Effector memory CD4-positive, alpha-beta T cell (primary cell): ENCODE measurements around the gene ZFAND2B.

Source experiments
- DNase-seq, 3 donors: peaks; one replicate each; pipeline ENCODE4 v3.0.0-alpha.2; 2020
- H3K27ac ChIP-seq: 2 replicates; pipeline ENCODE4 v1.7.0; 2013; ENCODE audit warnings: mild to moderate bottlenecking, low read length, moderate library complexity; ENCODE audit not compliant: insufficient read depth, poor library complexity, severe bottlenecking
- H3K27me3 ChIP-seq: replicated peaks from 2 replicates; pipeline ENCODE4 v1.7.0; 2013; ENCODE audit warnings: mild to moderate bottlenecking, low read length; ENCODE audit not compliant: insufficient read depth, control insufficient read depth, poor library complexity, severe bottlenecking
- H3K36me3 ChIP-seq: 2 replicates; pipeline ENCODE4 v1.7.0; 2013; ENCODE audit warnings: mild to moderate bottlenecking, low read length, moderate library complexity; ENCODE audit not compliant: control insufficient read depth, insufficient read depth
- H3K4me1 ChIP-seq: 2 replicates; pipeline ENCODE4 v1.7.0; 2013; ENCODE audit warnings: low read length, mild to moderate bottlenecking; ENCODE audit not compliant: control insufficient read depth, insufficient read depth, poor library complexity, severe bottlenecking
- H3K4me3 ChIP-seq: 2 replicates; pipeline ENCODE4 v1.7.0; 2013; ENCODE audit warnings: low read length, low read depth, mild to moderate bottlenecking; ENCODE audit not compliant: insufficient read depth, poor library complexity, severe bottlenecking
- H3K9me3 ChIP-seq: 2 replicates; pipeline ENCODE4 v1.7.0; 2013; ENCODE audit warnings: mild to moderate bottlenecking, low read length, moderate library complexity; ENCODE audit not compliant: control insufficient read depth

The ZFAND2B gene

DNA sequence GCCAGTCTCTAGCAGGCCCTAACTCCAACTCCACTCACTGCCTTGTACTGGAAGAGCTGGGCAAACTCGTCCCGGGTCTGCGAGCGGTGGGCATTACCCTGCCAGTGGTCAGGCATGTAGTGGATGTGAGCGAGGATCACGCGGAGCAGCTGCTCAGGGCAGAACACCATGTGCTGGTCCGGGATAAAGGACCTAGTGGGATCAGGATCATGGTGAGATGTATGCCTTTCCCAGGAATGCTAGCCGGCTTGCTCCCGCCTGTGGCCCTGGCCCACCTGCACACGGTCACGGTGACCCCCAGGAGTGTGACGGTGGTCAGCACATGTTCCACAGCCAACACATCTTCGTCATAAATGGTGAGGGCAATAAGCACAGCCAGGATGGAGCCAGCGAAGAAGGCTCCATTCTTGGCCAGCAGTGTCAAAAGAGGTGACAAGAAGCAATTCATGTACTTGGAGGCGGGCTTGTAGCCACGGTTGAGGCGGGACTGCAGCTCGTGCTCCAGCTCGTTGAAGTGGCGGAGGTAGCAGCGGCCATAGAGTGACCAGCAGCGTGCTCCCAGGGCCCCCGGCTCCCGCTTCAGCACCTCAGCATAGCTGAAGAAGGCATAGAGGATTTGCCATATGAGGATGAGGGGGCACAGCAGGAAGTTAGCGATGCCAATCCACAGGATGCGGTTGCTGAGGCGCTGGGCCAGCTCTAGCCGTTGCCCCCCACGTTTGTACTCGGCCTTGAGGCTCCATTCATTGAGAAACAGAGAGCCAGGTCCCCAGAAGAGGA lies 17.4 kb downstream of the ZFAND2B start:
- Histone ChIP-seq H3K27me3 (no peaks in the 10 kb centered on the region), H3K27ac (no peak overlapping the region), H3K36me3 (peaks cover 58% of the 10 kb centered on the region), H3K9me3 (no peaks in the 10 kb centered on the region), H3K4me1 (peaks cover 18% of the 10 kb centered on the region), H3K4me3 (no peak overlapping the region)
- no peak for DNase-seq

DNA sequence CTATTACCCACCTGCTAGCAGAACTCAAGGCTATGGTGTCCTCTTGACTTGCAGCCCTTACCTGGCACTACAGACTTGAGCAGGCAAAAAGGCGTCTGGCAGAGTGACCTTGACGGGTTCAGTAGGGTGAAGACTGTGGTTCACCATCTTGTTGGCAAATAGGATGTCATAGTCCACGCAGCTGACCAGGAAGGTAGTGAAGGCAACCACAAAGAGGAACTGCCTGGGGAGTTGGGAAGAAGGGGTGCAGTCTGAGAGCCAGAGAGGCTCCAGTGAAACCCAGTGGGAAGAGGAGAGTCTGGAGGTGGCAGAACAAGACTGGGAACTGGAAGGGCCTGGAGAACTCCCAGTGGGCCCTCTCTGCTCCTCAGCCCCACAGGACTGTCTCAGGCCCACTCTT lies 18.8 kb downstream of the ZFAND2B start:
- Histone ChIP-seq H3K4me3 (no peak overlapping the region), H3K4me1 (peaks cover 13% of the 10 kb centered on the region), H3K27me3 (no peaks in the 10 kb centered on the region), H3K27ac (no peak overlapping the region), H3K9me3 (no peaks in the 10 kb centered on the region), H3K36me3 (peaks cover 58% of the 10 kb centered on the region)
- DNase-seq = no peak

DNA sequence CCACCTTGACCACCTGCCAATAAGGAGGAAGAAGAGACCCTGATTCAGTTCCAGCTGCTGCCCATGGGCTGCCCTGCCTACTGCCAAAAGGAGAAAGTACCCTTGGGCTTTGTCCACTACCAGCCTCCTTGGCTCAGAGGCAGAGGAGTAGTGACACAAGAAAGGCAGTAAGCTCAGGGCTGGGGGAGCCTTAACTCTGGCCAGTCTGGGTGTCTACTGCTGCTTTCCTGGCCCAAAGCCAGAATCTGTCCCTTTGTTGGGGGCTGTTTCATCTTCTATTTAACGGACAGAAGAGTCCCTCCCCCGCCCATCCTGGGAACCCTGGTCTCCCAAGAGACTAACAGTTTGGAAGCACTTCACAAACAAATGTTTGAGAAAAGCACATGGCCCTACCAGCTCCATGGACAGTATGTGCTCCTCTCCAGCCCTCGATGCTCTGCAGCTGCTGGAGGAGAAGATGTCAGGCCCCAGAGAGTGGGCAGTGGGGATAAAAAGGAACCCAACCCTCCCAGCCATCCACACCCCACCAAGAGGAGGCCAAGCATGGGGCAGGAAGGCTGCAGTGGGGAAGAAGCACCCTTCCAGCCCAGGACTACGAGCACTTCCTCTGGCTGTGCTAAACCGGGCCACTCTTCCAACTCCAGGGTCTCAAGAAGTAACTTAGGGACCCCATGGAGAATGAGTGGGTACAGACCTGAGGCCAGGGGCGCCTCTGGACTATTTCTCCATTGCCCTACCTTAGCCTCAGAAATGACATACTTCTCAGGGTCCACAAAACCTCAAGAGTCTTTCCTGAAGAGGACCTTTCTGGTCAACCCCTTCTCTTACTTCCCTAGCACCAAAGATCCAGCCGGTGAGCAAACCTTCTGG lies 21.7 kb downstream of the ZFAND2B start:
- peaks cover 13% of the 10 kb centered on the region for H3K4me1 ChIP-seq
- H3K27ac ChIP-seq = peak overlapping the region; percentile 93
- H3K9me3 ChIP-seq = no peaks in the 10 kb centered on the region
- DNase-seq = no peak
- H3K4me3 ChIP-seq = peak overlapping the region; percentile 80
- H3K27me3 ChIP-seq = no peaks in the 10 kb centered on the region
- peaks cover 53% of the 10 kb centered on the region for H3K36me3 ChIP-seq

DNA sequence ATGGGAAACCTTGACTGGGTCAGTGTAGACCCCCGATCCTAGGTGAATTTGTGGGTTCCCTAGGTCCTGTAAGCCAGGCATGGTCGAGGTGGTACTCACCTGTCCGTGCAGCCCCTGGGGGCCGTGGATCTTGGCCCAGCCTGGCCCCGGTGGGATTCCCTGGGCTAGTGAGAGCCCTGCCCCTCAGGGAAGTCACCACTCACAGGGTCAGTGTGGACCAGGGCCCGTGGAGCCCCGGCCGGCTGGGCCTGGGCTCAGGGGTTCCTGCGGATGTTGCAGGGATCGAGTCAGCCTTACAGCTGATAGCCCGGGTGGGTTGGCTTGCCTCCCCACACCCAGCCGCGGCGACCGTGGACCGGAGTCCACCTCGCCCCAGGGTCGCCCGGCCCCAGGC lies 22.3 kb downstream of the ZFAND2B start:
- Histone ChIP-seq H3K27me3 (no peaks in the 10 kb centered on the region), H3K36me3 (peaks cover 53% of the 10 kb centered on the region), H3K9me3 (no peaks in the 10 kb centered on the region), H3K27ac (peak overlapping the region; percentile 93), H3K4me1 (peaks cover 13% of the 10 kb centered on the region), H3K4me3 (peak overlapping the region; percentile 80)
- DNase-seq = no peak

DNA sequence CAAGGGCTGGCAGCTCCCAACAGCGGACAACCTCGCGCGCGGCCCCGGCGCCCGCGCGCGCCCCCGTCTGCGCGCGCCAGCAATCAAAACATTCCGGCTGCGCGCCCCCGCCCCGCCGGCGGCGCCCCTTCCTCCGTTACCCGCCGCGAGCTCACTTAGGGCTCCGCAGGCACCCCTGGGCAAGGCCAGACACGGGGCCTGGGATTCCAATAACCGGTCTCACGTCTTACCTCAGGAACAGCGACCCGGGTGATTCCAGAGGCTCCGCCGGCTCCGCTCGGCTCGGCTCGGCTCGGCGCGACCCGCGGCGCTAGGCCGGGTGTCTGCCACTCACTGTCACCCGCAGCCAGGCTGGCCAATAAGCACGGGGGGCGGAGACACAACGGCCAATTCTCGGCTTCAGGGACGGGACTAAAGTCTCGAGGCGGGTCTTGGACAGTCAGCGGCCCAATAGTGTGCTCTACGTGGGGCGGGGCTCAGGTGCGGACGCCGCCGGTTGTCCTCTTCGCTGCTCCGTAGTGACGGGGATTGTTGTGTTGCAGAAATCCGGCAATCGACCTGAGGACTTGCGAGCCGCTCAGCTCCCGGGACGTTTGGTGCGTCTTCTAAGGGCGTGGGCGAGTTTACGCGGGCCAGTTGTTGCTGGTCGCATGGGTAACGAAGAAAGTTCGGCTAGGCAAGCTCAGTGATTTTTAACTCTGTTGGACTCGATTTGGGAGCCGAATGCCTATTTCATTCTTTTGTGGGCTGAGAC lies 22.9 kb downstream of the ZFAND2B start, which contains the start of the genes ANKZF1 and ATG9A:
Gene ANKZF1 (plus strand): TSS at position 502 of the 754 bp plus-strand sequence. CDS start 452 bp downstream, outside the sequence.
Gene ATG9A (minus strand): TSS at position 332 of the 754 bp plus-strand sequence. CDS start 1,612 bp downstream, outside the sequence.
- H3K4me1 ChIP-seq = peaks cover 13% of the 10 kb centered on the region
- no peaks in the 10 kb centered on the region for H3K27me3 ChIP-seq
- peak; percentile 95 to 99 (median 97) for DNase-seq
- peak within 1 kb of the TSS; percentile 93 for H3K27ac ChIP-seq
- H3K4me3 ChIP-seq = peak within 1 kb of the TSS; percentile 80
- peaks cover 53% of the 10 kb centered on the region for H3K36me3 ChIP-seq
- H3K9me3 ChIP-seq = no peaks in the 10 kb centered on the region

DNA sequence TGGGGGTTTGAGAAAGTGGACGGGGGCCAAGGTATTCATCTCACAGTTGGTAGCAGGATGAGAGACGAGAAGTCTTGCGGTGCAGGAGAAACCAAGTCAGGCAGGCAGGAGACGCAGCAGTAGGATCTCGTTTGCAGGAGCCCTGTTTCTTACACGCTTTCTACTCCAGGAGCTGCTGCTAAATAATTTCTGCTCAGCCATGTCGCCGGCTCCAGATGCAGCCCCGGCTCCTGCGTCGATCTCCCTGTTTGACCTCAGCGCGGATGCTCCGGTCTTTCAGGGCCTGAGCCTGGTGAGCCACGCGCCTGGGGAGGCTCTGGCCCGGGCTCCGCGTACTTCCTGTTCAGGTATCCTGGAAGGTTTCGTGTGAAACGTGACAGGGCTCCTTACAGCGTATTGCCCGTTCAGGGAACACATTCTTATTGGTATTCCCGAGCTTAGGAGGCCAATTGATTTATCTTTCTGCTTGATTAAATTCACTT lies 23.5 kb downstream of the ZFAND2B start:
- H3K27me3 ChIP-seq = no peaks in the 10 kb centered on the region
- DNase-seq = no peak
- peaks cover 13% of the 10 kb centered on the region for H3K4me1 ChIP-seq
- peak overlapping the region; percentile 80 for H3K4me3 ChIP-seq
- no peaks in the 10 kb centered on the region for H3K9me3 ChIP-seq
- H3K36me3 ChIP-seq = peaks cover 53% of the 10 kb centered on the region
- peak overlapping the region; percentile 93 for H3K27ac ChIP-seq

DNA sequence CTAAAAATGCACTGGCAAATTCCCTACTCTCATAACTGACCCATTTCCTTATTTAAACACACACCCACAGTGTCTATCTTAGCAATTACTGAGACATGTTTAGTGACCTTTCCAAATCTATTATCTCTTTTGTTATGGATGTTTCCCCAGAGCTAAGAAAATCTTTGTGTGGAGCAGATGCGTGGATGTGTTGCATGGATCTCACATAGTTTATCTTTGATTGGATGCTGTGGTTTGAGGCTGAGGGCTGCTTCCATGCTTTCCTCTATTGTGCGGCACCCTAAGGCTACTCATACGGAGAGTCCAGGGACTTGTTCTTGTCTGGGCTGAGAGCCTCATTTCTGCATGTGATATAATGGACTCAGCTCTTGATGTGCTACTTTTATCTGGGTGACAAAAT lies 27.7 kb downstream of the ZFAND2B start:
- Histone ChIP-seq H3K27ac (no peak overlapping the region), H3K4me1 (no peaks in the 10 kb centered on the region), H3K4me3 (no peak overlapping the region), H3K27me3 (no peaks in the 10 kb centered on the region), H3K36me3 (peaks cover 73% of the 10 kb centered on the region), H3K9me3 (no peaks in the 10 kb centered on the region)
- no peak for DNase-seq

DNA sequence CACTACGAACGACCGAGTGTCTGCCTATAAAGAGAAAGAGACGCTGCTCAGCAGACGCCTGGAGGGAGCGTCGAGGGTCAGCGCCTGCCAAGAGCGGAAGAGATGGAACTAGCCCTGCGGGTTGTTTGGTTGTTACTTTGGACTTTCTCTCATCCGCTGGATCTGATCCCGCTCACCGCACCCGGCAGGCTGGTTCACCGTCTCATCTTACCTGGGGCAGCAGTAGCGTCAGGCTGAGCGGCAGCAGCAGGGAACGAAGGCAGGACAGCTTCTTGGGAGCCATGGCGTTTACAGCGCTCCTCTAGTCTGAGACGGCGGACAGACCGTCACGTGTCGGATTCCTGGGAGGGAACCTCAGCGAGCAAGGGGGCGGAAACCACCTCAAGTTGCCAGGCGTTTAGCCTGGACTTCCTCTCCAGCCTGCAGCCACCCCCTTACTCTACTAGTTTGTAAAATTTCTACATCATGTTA lies 36.7 kb downstream of the ZFAND2B start:
- Histone ChIP-seq H3K4me3 (no peak overlapping the region), H3K36me3 (peaks cover 5% of the 10 kb centered on the region), H3K27me3 (no peaks in the 10 kb centered on the region), H3K27ac (no peak overlapping the region), H3K4me1 (peaks cover 37% of the 10 kb centered on the region), H3K9me3 (no peaks in the 10 kb centered on the region)
- no peak for DNase-seq

DNA sequence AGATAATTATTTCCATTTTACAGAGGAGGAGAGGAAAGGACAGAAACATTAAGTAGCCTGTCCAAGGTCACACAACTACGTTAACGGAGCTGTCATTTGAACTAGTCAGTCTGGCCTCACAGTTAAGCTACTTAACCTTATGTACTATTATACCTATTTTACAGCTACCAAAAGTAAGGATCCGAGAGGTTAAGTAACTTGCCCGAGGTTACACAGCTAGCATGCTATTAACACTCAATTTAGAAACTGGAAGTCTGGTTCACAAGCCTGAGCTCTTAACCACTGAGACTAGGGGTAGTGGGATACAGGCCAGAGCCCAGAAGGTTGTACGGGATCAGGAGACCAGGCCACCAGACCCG lies 38.2 kb downstream of the ZFAND2B start:
- Histone ChIP-seq H3K27me3 (no peaks in the 10 kb centered on the region), H3K27ac (peak overlapping the region; percentile 95), H3K36me3 (peaks cover under 1% of the 10 kb centered on the region), H3K9me3 (no peaks in the 10 kb centered on the region), H3K4me1 (peaks cover 49% of the 10 kb centered on the region), H3K4me3 (peak overlapping the region; percentile 93)
- DNase-seq = no peak
